ENCODE measurements around the gene CMSS1.

- TF ChIP-seq, protein P1, sequence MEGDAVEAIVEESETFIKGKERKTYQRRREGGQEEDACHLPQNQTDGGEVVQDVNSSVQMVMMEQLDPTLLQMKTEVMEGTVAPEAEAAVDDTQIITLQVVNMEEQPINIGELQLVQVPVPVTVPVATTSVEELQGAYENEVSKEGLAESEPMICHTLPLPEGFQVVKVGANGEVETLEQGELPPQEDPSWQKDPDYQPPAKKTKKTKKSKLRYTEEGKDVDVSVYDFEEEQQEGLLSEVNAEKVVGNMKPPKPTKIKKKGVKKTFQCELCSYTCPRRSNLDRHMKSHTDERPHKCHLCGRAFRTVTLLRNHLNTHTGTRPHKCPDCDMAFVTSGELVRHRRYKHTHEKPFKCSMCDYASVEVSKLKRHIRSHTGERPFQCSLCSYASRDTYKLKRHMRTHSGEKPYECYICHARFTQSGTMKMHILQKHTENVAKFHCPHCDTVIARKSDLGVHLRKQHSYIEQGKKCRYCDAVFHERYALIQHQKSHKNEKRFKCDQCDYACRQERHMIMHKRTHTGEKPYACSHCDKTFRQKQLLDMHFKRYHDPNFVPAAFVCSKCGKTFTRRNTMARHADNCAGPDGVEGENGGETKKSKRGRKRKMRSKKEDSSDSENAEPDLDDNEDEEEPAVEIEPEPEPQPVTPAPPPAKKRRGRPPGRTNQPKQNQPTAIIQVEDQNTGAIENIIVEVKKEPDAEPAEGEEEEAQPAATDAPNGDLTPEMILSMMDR (IDR thresholded peaks at IDR 0.05) = no peak
- no peak for TF ChIP-seq POLR2A (IDR thresholded peaks at IDR 0.05)
These were observed 8.1 kb upstream of the CMSS1 start for GRCh38 chr3:99809565-99809964.

All from uterus (tissue), 2 donors.